HTR-8/SVneo (cell line): Measurements from ENCODE around the gene CALML3.
"Not testable (repeated sequence)": the region's sequence is repeated elsewhere in the genome, so short reads cannot be mapped to it uniquely, and the experiment has no call there.

ENCODE experiments used
- DNase-seq: peaks from one replicate; pipeline ENCODE4 v3.0.0; 2011; ENCODE audit warnings: low spot score, mixed read lengths; ENCODE audit not compliant: insufficient read length
- FAIRE-seq: peaks from 2 replicates; lab custom pipeline; 2011; peaks lifted over from hg19 to GRCh38; lab: Jason Lieb, UNC

CALML3 gene

DNA sequence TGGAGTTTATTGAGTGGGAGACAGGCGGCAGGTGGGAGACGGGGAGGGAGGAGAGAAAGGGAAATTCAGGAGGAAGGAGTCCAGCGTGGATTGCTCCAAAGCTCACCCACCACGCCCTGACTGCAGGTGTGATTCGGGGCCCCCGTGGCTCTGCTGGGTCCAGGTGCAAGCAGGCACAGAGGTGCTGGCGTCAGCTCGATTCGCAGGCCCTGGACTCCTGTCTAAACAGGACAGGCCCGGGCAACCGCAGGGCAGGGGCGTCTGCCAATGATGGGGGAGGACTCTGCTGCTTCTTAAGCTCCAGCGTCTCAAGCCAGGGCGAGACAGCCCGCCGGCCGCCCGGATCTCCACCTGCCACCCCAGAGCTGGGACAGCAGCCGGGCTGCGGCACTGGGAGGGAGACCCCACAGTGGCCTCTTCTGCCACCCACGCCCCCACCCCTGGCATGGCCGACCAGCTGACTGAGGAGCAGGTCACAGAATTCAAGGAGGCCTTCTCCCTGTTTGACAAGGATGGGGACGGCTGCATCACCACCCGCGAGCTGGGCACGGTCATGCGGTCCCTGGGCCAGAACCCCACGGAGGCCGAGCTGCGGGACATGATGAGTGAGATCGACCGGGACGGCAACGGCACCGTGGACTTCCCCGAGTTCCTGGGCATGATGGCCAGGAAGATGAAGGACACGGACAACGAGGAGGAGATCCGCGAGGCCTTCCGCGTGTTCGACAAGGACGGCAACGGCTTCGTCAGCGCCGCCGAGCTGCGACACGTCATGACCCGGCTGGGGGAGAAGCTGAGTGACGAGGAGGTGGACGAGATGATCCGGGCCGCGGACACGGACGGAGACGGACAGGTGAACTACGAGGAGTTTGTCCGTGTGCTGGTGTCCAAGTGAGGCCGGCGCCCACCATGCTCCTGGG is at the start of gene CALML3:
CALML3 (plus strand) TSS at position 321 of the 920 bp plus-strand sequence; CDS start at position 446, 125 bp downstream.
- FAIRE-seq (no peak), DNase-seq (no peak)

DNA sequence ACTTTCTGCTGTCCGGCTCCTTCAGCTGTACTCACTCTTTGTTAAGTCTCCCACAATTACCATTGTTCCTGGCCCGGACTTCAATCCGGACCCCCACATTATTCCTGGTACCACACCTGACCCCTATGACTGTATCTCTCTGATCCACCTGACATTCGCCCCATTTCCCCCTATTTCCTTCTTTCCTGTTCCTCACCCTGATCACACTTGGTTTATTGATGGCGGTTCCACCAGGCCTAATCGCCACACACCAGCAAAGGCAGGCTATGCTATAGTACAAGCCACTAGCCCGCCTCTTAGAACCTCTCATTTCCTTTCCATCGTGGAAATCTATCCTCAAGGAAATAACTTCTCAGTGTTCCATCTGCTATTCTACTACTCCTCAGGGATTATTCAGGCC is 49.7 kb upstream of the CALML3 start:
- DNase-seq, FAIRE-seq: not testable (repeated sequence)

DNA sequence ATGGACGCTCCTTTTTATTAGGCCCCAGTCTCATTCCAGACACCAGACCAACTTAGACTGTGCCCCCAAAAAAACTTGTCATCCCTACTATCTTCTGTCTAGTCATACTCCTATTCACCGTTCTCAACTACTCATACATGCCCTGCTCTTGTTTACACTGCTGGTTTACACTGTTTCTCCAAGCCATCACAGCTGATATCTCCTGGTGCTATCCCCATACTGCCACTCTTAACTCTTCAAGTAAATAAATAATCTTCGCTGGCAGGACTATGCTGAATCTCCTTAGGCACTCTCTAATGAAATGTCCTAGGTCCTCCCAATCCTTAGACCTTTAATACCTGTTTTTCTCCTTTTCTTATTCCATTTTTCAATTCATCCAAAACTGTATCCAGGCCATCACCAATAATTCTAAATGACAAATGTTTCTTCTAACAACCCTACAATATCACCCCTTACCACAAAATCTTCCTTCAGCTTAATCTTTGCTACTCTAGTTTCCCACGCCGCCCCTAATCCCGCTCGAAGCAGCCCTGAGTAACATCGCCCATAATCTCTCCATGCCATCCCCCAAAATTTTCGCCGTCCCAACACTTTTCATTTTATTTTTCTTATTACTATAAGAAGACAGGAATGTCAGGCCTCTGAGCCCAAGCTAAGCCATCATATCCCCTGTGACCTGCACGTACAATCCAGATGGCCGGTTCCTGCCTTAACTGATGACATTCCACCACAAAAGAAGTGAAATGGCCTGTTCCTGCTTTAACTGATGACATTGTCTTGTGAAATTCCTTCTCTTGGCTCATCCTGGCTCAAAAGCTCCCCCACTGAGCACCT is 48.6 kb upstream of the CALML3 start:
- FAIRE-seq, DNase-seq: not testable (repeated sequence)

DNA sequence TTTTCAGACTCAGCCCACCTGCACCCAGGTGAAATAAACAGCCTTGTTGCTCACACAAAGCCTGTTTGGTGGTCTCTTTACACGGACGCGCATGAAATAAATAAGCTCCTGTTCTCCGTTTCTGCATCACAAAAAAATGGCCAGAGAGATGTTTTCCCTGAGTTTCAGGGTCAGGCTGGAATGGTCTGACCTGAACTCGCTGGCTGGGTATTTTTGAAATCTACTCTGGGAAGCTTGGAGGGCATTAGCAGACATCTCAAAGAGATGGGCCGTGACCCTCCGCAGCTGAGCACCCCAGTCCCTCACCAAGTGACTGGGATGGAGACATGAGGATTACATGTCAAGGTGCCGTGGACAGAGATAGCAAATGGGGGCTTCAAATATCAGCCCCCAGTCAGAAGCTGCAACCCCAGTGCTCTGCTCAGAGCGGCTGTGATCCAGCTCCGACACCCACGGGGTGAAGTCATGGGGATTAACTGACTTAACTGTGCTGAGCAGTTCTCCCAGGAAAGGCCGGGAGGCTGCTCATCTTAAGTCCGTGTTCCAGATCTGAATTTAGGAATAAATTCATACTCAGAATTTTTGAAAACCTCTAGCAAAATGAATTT is 47.7 kb upstream of the CALML3 start:
- no peak for DNase-seq
- FAIRE-seq = no peak

DNA sequence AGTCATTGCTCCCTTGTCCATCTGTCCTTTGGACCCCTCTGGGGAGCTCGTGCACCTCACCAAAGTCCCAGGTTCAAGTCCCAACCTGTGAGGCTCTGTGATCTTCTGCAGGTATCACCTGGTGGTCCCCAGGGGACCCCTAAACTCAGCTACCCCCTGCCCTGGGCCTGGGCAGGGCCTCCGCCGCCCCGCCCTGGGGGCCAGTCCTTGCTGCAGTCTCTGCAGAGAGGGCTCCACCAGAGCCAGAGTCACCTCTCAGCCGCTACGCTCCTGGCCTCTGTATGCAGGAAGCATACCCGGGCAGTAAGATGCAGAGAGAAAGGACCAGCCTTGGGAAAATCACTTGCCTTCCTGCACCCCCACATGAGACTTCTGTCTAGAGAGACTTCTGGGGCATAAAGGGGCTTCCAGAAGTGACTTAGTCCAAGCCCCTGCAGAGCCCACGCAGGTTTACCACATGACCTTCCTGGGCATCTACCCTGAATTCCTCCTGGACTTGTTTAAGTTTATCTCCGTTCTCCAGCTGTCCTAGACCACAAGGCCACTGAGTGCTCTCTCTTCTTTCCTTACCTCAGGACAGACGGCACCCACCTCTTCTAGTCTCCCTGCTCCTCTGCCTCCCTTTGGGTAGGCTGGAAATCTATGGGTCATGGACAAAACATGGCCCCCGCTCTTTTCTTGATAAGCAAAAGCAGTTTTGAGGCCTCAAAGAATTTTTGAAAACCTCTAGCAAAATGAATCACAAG is 46.6 kb upstream of the CALML3 start:
- DNase-seq = no peak
- no peak for FAIRE-seq

DNA sequence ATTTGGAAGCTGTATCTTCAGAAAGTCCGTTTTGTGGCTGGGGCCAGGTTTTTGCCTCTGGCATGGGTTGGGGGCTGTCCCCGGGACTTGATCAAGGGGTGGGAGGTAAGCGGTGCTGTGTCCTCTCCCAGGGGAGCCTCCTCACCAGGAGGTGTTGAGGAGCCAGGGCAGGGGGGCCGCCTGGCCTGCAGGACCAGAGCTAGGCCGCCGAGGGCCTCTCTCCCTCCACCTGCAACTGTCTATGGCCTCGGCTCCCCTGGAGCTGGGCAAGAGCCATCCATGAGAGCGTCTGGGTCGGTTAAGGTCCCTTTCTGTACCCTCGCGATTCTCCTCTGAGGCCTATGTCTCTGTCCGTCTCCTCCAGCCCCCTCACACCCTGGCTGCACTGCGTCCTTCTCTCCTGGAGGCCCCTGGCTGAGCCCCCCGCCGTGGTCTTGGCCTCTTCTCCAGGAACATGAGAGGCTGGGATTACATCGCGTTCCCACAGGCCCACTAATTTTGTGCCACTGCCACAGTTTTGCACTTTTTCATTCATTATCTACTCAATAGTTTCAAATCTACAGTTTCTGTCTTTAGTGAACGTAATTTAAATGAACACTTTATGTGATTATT is 46.0 kb upstream of the CALML3 start:
- FAIRE-seq = no peak
- DNase-seq = no peak

DNA sequence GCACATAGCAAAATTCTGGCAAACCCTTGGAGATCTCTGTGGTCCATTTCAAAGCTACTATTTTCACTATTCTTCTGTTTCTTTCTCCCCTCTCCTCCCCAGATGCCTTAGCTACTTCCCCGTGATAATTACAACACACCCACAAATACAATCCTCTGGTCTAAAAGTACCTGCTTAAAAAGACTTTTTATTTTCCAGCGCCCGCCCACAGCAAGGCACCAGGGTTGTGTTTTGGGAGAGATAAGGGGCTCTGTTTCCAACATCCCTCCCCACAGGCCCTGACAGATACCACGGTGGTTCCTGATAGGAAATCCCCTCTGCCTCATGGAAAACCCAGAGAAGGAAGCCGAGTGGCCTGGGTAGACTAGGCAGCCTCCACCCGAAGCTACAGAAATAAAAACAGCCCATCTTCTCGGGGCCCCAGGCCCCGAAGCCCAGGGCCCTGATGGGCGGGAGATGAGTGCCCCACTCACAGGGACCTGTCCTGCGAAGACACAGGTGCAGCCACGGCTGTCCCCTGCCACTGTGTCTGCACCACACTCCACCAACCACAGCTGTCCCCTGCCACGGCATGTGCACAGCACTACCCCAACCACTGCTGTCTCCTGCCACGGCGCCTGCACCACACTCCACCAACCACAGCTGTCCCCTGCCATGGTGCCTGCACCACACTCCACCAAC is 45.1 kb upstream of the CALML3 start:
- FAIRE-seq (no peak), DNase-seq (no peak)

DNA sequence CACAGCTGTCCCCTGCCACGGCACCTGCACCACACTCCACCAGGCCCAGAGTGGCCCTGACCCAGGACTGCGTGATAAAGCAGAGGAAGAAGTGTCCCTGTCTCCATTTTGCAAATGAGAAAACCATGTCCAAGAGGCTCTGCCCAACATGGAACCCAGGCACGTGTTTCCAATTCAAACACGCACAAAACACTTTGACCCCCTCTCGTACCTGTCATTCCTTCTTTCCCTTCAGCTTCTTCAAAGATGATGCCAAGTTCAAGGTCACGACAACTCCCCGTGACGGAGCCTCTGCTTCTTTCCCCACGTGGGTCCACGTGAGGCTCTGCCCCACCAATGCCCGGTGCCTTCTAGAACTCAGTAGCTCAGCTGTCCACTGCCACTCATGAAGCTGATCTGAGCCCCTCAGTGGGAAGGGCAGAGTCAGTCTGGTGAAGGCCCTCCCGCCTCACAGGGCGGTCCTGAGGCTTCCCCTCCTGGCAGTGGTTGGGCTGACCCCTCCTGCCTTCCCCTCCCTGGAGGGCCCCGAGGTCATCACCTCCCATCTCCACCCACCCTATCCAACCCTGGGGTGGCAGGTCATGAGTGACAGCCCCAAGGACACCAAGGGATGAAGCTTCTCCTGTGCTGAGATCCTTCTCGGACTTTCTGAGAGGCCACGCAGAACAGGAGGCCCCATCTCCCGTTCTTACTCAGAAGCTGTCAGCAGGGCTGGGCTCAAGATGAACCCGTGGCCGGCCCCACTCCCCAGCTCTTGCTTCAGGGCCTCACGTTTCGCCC is 44.4 kb upstream of the CALML3 start:
- no peak for FAIRE-seq

DNA sequence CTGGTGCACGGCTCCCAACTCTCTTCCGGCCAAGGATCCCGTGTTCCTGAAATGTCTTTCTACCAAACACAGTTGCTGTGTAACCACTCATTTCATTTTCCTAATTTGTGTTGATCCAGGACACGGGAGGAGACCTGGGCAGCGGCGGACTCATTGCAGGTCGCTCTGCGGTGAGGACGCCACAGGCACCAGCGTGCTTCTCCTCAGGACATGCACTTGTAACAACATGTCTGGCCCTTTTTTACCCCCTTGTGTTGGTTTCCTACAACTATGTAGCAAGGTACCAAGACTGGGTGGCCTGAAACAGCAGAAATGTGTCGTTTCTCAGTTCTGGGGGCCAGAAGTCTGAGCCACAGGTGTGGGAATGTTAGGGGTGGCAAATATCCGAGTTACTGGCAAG is 43.6 kb upstream of the CALML3 start:
- no peak for DNase-seq
- no peak for FAIRE-seq

More for the DNA sequence above, 44.4 kb upstream of the CALML3 start:
- DNase-seq = no peak

DNA sequence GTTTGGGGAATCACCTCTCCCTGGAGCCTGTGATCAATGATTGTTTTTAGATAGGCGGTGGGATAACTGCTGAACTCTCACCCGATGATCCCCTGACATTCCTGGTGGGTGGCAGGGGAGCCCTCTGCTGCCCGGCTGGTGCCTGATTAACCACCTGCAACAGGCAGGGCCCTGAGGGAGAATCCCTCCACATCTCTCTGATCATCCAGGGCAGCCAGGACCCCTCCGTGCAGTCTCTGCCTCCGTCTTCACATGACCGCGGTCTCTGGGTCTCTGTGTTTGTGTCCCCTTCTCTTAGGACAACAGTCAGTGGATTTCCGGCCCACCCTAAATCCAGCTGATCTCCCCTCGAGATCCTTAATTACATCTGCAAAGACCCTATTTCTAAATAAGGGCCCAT is 42.7 kb upstream of the CALML3 start:
- DNase-seq = no peak
- FAIRE-seq = no peak

DNA sequence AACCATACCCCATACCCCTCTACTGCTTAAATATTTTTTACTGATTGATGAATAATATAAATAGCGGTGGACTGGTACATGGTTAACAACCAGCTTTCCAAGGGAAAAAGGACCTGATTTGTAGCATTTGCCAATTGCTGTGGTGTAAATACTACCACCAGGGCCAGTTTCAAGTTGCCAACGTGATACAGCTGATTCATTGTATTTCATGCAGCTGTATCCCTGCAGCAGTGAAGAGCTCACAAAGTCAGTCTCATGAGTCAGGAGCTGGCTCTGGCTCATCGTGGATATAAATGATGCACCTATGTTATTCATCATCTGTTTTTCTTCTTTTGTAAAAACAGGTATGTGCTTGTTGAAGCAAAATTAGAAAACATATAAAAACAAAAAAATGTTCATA is 40.6 kb upstream of the CALML3 start:
- no peak for DNase-seq
- FAIRE-seq = no peak

DNA sequence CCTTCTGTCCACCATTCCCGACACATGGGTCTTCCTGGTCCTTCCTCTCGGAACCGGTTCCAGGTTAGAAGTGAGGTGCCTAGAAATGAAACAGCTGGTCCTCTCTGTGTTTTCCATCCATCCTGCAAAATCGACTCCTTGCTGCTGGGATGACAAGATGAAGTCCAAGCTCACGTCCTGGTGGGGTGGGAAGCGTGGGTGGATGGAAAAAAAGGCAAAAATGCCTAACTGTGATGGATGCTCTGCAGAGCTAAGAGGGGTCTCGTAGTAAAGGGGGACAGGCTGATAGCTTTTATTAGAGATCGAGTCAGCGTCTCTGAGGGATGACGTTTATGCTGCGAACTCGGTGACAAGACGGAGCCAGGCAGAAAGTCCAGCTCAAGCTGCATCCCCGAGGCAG is 39.5 kb upstream of the CALML3 start:
- FAIRE-seq (no peak), DNase-seq (no peak)

DNA sequence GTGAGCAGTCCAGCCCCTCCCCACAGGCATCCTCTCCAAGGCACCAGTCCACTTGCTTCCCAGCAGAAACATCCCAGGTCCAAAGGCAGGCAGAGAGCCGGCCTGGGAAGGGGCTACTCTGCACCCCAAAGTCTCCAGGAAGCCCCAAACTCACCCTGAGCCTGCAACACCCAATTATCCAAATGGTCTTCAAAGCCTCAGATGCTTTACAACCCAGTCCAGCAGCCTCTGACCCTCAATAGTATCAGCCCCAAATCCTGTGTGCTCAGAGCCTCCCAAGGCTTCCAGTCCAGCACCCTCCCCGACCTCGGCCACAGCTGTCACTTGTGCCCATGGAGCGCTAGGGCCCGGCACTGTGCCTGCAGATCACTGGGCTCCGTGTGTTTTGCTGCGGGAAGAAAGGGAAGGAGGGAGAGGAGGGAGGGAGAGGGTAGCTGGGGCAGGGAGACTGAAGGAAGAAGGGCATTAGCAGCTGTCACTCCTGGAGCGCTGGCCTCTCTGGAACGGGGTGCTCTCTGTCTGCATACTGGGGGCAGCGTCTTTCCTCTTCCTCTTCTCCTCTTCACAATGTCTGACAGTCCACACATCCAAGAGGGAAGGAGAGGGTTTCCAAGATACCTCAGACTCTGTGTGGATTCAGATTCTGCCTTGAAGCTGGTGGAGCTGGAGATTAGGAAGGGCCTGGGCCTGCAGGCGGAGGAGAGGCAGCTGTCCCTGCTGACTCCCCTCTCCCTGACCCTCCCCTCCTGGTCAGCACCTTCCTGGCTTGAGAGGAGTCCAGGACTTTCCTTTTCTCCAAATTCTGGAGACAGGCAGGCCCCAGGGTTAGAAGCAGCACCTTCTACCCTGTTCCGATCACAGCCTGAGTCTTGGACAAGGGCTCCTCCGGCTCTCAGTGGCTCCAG is 38.6 kb upstream of the CALML3 start:
- DNase-seq = no peak
- FAIRE-seq = no peak

DNA sequence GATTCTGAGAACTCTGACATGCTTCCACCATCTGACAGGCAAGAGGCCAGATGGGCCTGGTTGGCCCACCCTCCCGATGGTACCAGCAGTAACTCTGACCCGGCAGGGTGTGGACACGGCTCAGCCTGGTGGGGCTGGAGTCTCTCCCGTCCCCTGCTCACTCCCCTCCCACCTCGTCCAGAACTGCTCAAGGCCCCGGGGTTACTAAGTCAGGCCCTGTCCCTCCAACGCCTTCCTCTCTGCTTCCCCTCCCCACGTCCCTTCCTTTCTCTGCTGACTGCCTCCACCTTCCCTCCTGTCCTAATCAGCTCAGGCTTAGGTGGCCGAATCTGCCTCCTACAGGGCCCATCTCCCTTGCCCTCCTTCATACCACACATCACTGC is 37.9 kb upstream of the CALML3 start:
- FAIRE-seq = no peak

DNA sequence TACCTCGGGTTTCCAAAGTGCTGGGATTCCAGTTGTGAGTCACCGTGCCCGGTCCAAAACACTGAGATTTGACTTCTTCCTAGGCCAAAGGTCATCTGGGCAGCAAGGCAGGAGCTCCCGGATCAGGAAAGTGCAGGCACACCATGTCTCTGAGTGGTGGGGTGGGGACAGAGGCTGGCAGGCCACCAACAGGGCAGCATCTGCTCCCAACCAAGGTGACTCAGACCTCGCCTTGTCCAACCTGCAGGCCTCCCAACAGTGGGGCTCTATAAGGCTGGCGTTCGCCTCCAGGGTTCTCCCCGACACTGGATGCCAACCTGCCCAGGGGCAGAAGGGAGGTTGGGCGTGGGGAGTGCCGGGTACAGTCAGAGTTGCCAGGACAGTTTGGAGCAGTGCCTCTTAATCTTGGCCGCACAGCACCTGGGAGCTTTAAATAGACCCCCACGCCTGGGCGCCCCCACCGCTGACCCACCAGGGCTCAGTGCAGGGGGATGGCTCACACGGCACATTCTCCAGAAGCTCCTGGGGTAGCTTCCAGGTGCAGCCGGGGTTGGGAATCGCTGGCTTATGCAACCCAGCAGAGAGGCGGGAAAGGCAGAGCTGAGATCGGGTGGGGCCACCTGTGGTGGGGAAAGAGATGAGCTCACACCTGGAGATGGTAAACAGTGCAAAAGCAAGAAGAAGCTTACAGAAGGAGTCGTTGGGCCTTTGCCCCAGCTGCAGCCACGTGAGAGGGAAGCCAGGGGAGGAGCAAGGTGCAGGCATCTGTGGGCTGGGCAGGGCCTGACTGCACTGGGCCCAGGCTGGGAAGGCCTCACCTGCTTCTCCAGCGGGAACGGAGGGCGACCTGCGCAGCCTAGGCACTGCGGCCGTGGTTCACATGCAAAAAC is 36.2 kb upstream of the CALML3 start:
- FAIRE-seq = no peak
- DNase-seq = no peak

More for the DNA sequence above, 37.9 kb upstream of the CALML3 start:
- DNase-seq = no peak

DNA sequence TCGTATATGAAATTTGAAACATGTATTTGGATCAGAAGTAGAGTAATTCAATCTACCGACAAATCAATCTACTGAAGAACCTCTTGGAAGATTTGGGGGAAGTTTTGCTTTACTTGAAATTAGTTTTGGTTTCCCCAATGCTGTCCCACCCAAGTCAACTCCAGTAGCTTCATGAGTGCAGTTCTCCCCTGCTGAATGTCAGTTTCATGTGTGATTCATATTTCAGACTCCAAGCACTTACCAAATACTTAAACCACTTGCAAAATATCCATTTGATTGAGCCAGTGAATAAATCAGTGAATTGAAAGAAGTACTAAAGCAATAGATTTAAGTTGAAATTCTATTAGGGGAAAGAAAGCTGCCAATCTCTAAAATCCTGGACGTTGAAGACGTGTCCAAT is 34.7 kb upstream of the CALML3 start:
- FAIRE-seq = no peak

More for the DNA sequence above, 34.7 kb upstream of the CALML3 start:
- no peak for DNase-seq
